OCI-LY1 (cell line): Measurements from ENCODE around the gene NT5C3A.

ENCODE experiments used
- H2AFZ ChIP-seq: fragments of 200-600 bp; sonication (generic), shearing (Covaris generic); 2 replicates; pipeline ENCODE4 v1.6.0; 2014; ENCODE audit warnings: antibody characterized with exemption, mild to moderate bottlenecking, low read length
- H3F3A ChIP-seq: fragments of 200-600 bp; sonication (generic), shearing (Covaris generic); 2 replicates; pipeline ENCODE4 v1.6.0; 2014; ENCODE audit warnings: mild to moderate bottlenecking, antibody characterized with exemption, low read length, moderate library complexity; ENCODE audit not compliant: insufficient read depth
- H3K27ac ChIP-seq: fragments of 200-600 bp; sonication (generic); 2 replicates; pipeline ENCODE4 v1.5.1; 2014; ENCODE audit warnings: low read length, mixed run types, mild to moderate bottlenecking, low read depth; ENCODE audit not compliant: poor library complexity, severe bottlenecking
- H3K27me3 ChIP-seq: fragments of 200-600 bp; sonication (generic); 2 replicates; pipeline ENCODE4 v1.6.0; 2014; ENCODE audit warnings: antibody characterized with exemption, mild to moderate bottlenecking, low read length, moderate library complexity; ENCODE audit not compliant: insufficient read depth
- H3K36me3 ChIP-seq: fragments of 200-600 bp; sonication (generic); 2 replicates; pipeline ENCODE4 v1.6.1; 2014; ENCODE audit warnings: mild to moderate bottlenecking, antibody characterized with exemption, low read length, moderate library complexity, mixed read lengths; ENCODE audit not compliant: insufficient read depth
- H3K4me1 ChIP-seq: fragments of 200-600 bp; sonication (generic); 2 replicates; pipeline ENCODE4 v1.5.1; 2014; ENCODE audit warnings: mild to moderate bottlenecking, low read length, moderate library complexity; ENCODE audit not compliant: insufficient read depth, severe bottlenecking
- H3K4me2 ChIP-seq: fragments of 200-600 bp; sonication (generic), shearing (Covaris generic); 2 replicates; pipeline ENCODE4 v1.6.1; 2014; ENCODE audit warnings: low read length
- H3K4me3 ChIP-seq: fragments of 200-600 bp; sonication (generic); 2 replicates; pipeline ENCODE4 v1.5.1; 2014; ENCODE audit warnings: low read length, low read depth, mild to moderate bottlenecking, mixed read lengths; ENCODE audit not compliant: poor library complexity, severe bottlenecking
- H3K79me2 ChIP-seq: fragments of 200-600 bp; shearing (Covaris generic); 2 replicates; pipeline ENCODE4 v1.6.1; 2016; ENCODE audit warnings: mixed run types, low read length, mixed read lengths; ENCODE audit not compliant: insufficient read depth
- H3K9ac ChIP-seq: fragments of 200-600 bp; sonication (generic), shearing (Covaris generic); 2 replicates; pipeline ENCODE4 v1.6.1; 2014; ENCODE audit warnings: mild to moderate bottlenecking, low read length, mixed read lengths
- H3K9me2 ChIP-seq: fragments of 200-600 bp; sonication (generic), shearing (Covaris generic); 2 replicates; pipeline ENCODE4 v1.6.1; 2014; ENCODE audit warnings: low read depth, mild to moderate bottlenecking, low read length, mixed read lengths
- H3K9me3 ChIP-seq: fragments of 200-600 bp; shearing (Covaris generic); 2 replicates; pipeline ENCODE4 v1.6.1; 2014; ENCODE audit warnings: low read length, mixed read lengths
- H4K20me1 ChIP-seq: fragments of 200-600 bp; sonication (generic), shearing (Covaris generic); 2 replicates; pipeline ENCODE4 v1.6.0; 2016; ENCODE audit warnings: mild to moderate bottlenecking, low read length; ENCODE audit not compliant: insufficient read depth
- CTCF ChIP-seq: fragments of 200-600 bp; sonication (generic), shearing (Covaris generic); IDR thresholded peaks from 2 replicates; pipeline ENCODE4 v1.5.1; 2017; ENCODE audit warnings: mild to moderate bottlenecking, antibody characterized with exemption, low read length, moderate library complexity, mixed read lengths
- EZH2 ChIP-seq: fragments of 200-600 bp; sonication (generic), shearing (Covaris generic); IDR thresholded peaks from 2 replicates; pipeline ENCODE4 v1.8.0; 2017; ENCODE audit warnings: borderline replicate concordance, mixed run types, mild to moderate bottlenecking, antibody characterized with exemption, low read length, moderate library complexity, mixed read lengths

The NT5C3A gene

GRCh38 chr7:33070831-33071230 is 8.3 kb upstream of the NT5C3A start:
- Histone ChIP-seq H3K4me1 (peaks cover 3% of the 10 kb centered on the region), H3K27me3 (no peaks in the 10 kb centered on the region; the same call in 1 of the 2 replicates), H3K9me2 (no peaks in the 10 kb centered on the region), H3K36me3 (no peaks in the 10 kb centered on the region), H3F3A (no peaks in the 10 kb centered on the region), H3K27ac (no peak overlapping the region), H3K4me3 (no peak overlapping the region), H2AFZ (no peak overlapping the region), H3K4me2 (no peak overlapping the region), H3K9me3 (peaks cover 32% of the 10 kb centered on the region), H4K20me1 (no peaks in the 10 kb centered on the region), H3K9ac (no peak overlapping the region), H3K79me2 (no peaks in the 10 kb centered on the region)
- TF ChIP-seq CTCF (no peak), EZH2 (no peak)

GRCh38 chr7:33070277-33070676 is 7.7 kb upstream of the NT5C3A start:
- H3K9me2 ChIP-seq = no peaks in the 10 kb centered on the region
- no peaks in the 10 kb centered on the region for H4K20me1 ChIP-seq
- TF ChIP-seq EZH2 = no peak
- no peak for TF ChIP-seq CTCF
- no peaks in the 10 kb centered on the region; the same call in 1 of the 2 replicates for H3K27me3 ChIP-seq
- H3K4me3 ChIP-seq = no peak overlapping the region
- no peaks in the 10 kb centered on the region for H3K36me3 ChIP-seq
- H3K9me3 ChIP-seq = peaks cover 34% of the 10 kb centered on the region
- no peak overlapping the region for H3K9ac ChIP-seq
- no peaks in the 10 kb centered on the region for H3F3A ChIP-seq
- peaks cover 3% of the 10 kb centered on the region for H3K4me1 ChIP-seq
- no peak overlapping the region for H2AFZ ChIP-seq
- no peak overlapping the region for H3K27ac ChIP-seq
- no peak overlapping the region for H3K4me2 ChIP-seq
- no peaks in the 10 kb centered on the region for H3K79me2 ChIP-seq

GRCh38 chr7:33067921-33068320 is 5.3 kb upstream of the NT5C3A start:
- Histone ChIP-seq H3K79me2 (no peaks in the 10 kb centered on the region), H3K4me2 (no peak overlapping the region), H3K27me3 (no peaks in the 10 kb centered on the region; the same call in 1 of the 2 replicates), H3K9ac (no peak overlapping the region), H2AFZ (no peak overlapping the region), H3K4me3 (no peak overlapping the region), H3F3A (no peaks in the 10 kb centered on the region), H3K9me2 (no peaks in the 10 kb centered on the region), H3K27ac (no peak overlapping the region), H4K20me1 (no peaks in the 10 kb centered on the region), H3K4me1 (peaks cover 11% of the 10 kb centered on the region), H3K36me3 (no peaks in the 10 kb centered on the region), H3K9me3 (peaks cover 34% of the 10 kb centered on the region)
- TF ChIP-seq EZH2 = no peak
- TF ChIP-seq CTCF = no peak
